GM21360 (cell line): Measurements from ENCODE around the gene MRPL40.
"Not testable (repeated sequence)": the region's sequence is repeated elsewhere in the genome, so short reads cannot be mapped to it uniquely, and the experiment has no call there.

Experiments
- ATAC-seq: cut with Tn5 transposase; IDR thresholded peaks from one replicate; pipeline ENCODE4 v1.9.1; 2021; ENCODE audit warnings: mild to moderate bottlenecking, moderate library complexity; ENCODE audit not compliant: unreplicated experiment

The MRPL40 gene

GRCh38 chr22:19438298-19438697 lies 6.0 kb downstream of the MRPL40 start:
- no peak for ATAC-seq

- ATAC-seq = no peak
These were observed 8.3 kb downstream of the MRPL40 start for GRCh38 chr22:19440411-19441195.

- no peak for ATAC-seq
These were observed 9.8 kb downstream of the MRPL40 start for GRCh38 chr22:19442166-19442565.

- no peak for ATAC-seq
These were observed 11.3 kb downstream of the MRPL40 start for GRCh38 chr22:19443544-19444211.

- ATAC-seq = not testable (repeated sequence)
These were observed 13.1 kb downstream of the MRPL40 start for GRCh38 chr22:19445279-19445982.

- ATAC-seq = no peak
These were observed 14.4 kb downstream of the MRPL40 start for GRCh38 chr22:19446603-19447329.

GRCh38 chr22:19447330-19448075 lies 15.2 kb downstream of the MRPL40 start, which contains the start of gene C22orf39:
Gene C22orf39, minus strand, starts transcription at chr22:19447711. Its CDS starts 23 bp downstream, at chr22:19447688.
- ATAC-seq = peak; percentile 73

GRCh38 chr22:19448076-19448607 lies 15.8 kb downstream of the MRPL40 start:
- peak; percentile 39 for ATAC-seq

GRCh38 chr22:19448739-19449421 lies 16.5 kb downstream of the MRPL40 start:
- ATAC-seq = no peak

- ATAC-seq = no peak
These were observed 17.1 kb downstream of the MRPL40 start for GRCh38 chr22:19449422-19449767.

GRCh38 chr22:19450363-19451175 lies 18.2 kb downstream of the MRPL40 start:
- ATAC-seq = no peak

GRCh38 chr22:19451570-19451969 lies 19.2 kb downstream of the MRPL40 start:
- no peak for ATAC-seq

- no peak for ATAC-seq
These were observed 21.4 kb downstream of the MRPL40 start for GRCh38 chr22:19453718-19454117.

GRCh38 chr22:19454156-19454555 lies 21.8 kb downstream of the MRPL40 start:
- ATAC-seq = no peak

- ATAC-seq = no peak
These were observed 22.7 kb downstream of the MRPL40 start for GRCh38 chr22:19455033-19455432.

- ATAC-seq = no peak
These were observed 23.4 kb downstream of the MRPL40 start for GRCh38 chr22:19455585-19456370.

- no peak for ATAC-seq
These were observed 24.2 kb downstream of the MRPL40 start for GRCh38 chr22:19456541-19456940.
